B cell (primary cell): ENCODE measurements around the gene MAZ. TPM values are rescaled to one million over a fixed set of nuclear protein-coding genes. Genes with fewer than 3 reads are reported as not detected.
A peak's percentile ranks its signal among the peaks of the same experiment; 100 is the strongest.

Experiments
- ATAC-seq: fragments of 200-7000 bp; cut with Tn5 transposase; one replicate; pipeline ENCODE4 v1.10.0; 2021; ENCODE audit warnings: low read depth, mild to moderate bottlenecking, moderate number of reproducible peaks, moderate library complexity
- CTCF ChIA-PET: fragments of 350-600 bp; sonication (Branson Sonifier 250); formaldehyde crosslinking; loops from one replicate; lab custom pipeline; 2021; ENCODE audit warnings: antibody characterized with exemption, inconsistent platforms; lab: Charles Lee
- POLR2A ChIA-PET: fragments of 350-600 bp; sonication (Branson Sonifier 250); formaldehyde crosslinking; loops from one replicate; lab custom pipeline; 2021; ENCODE audit warnings: antibody characterized with exemption; lab: Charles Lee
- DNase-seq: peaks from one replicate; pipeline ENCODE4 v3.0.0; 2013
- H2AFZ ChIP-seq: 2 replicates; pipeline ENCODE4 v1.6.1; 2012; ENCODE audit warnings: mild to moderate bottlenecking, low read depth, low read length; ENCODE audit not compliant: insufficient read depth, poor library complexity, severe bottlenecking
- H3K27ac ChIP-seq, 2 donors: 1 replicate in 1 of 2; 2 replicates in 1 of 2; pipeline ENCODE4 v1.5.1; 2012 to 2013; ENCODE audit warnings: low read length in 2 of 2, mild to moderate bottlenecking in 2 of 2, moderate library complexity in 1 of 2
- H3K27me3 ChIP-seq, 4 experiments: fragments of 200-600 bp in 1 of 4; sonication (generic) in 1 of 4; replicated peaks in 1 of 4; 1 replicate in 2 of 4; 2 replicates in 2 of 4; pipeline versions ENCODE4 v1.6.1 to v1.7.0; 2013 to 2016; ENCODE audit warnings: low read length in 3 of 4, mild to moderate bottlenecking in 2 of 4, mixed read lengths in 1 of 4, moderate library complexity in 1 of 4; ENCODE audit not compliant: insufficient read depth in 4 of 4, control insufficient read depth in 3 of 4; ENCODE audit errors: control extremely low read depth in 1 of 4
- H3K36me3 ChIP-seq, 2 experiments: replicated peaks in 1 of 2; 1 replicate in 1 of 2; 2 replicates in 1 of 2; pipeline versions ENCODE4 v1.6.1 to v1.7.1; 2013; ENCODE audit warnings: low read length in 1 of 2; ENCODE audit not compliant: insufficient read depth in 2 of 2, control insufficient read depth in 1 of 2; ENCODE audit errors: control extremely low read depth in 1 of 2, extremely low read depth in 1 of 2
- H3K4me1 ChIP-seq, 2 donors: fragments of 200-600 bp in 1 of 2; sonication (generic) in 1 of 2; 1 replicate in 1 of 2; 2 replicates in 1 of 2; pipeline versions ENCODE4 v1.5.1 to v1.6.1; 2013 to 2017; ENCODE audit warnings: low read length in 2 of 2; ENCODE audit not compliant: control insufficient read depth in 2 of 2, insufficient read depth in 2 of 2
- H3K4me2 ChIP-seq: replicated peaks from 2 replicates; pipeline ENCODE3; 2012; ENCODE audit warnings: mild to moderate bottlenecking, low read depth, low read length; ENCODE audit not compliant: poor library complexity, severe bottlenecking
- H3K4me3 ChIP-seq, 5 experiments: fragments of 200-600 bp in 1 of 5; sonication (generic) in 1 of 5; 1 replicate in 3 of 5; 2 replicates in 2 of 5; pipeline versions ENCODE4 v1.5.1 to v1.7.0; 2011 to 2016; ENCODE audit warnings: low read length in 4 of 5, mild to moderate bottlenecking in 4 of 5, low read depth in 2 of 5, control low read depth in 1 of 5, moderate library complexity in 1 of 5; ENCODE audit not compliant: insufficient read depth in 1 of 5; ENCODE audit errors: control extremely low read depth in 1 of 5, extremely low read depth in 1 of 5
- H3K79me2 ChIP-seq: fragments of 200-600 bp; sonication (generic); one replicate; pipeline ENCODE4 v1.6.0; 2016; ENCODE audit warnings: low read length; ENCODE audit not compliant: control insufficient read depth, insufficient read depth
- H3K9ac ChIP-seq: fragments of 200-600 bp; sonication (generic); 2 replicates; pipeline ENCODE4 v1.6.1; 2017; ENCODE audit warnings: mild to moderate bottlenecking, low read length, moderate library complexity
- H3K9me3 ChIP-seq, 3 donors: one replicate each; pipeline versions ENCODE4 v1.6.1 to v1.7.1; 2013; ENCODE audit warnings: low read length in 2 of 3; ENCODE audit not compliant: control insufficient read depth in 2 of 3, insufficient read depth in 1 of 3; ENCODE audit errors: control extremely low read depth in 1 of 3
- H4K20me1 ChIP-seq: 2 replicates; pipeline ENCODE4 v1.6.0; 2012; ENCODE audit warnings: mild to moderate bottlenecking, low read length; ENCODE audit not compliant: insufficient read depth, control insufficient read depth, poor library complexity, severe bottlenecking
- H3K27ac Mint-ChIP-seq: one replicate; pipeline ENCODE4 v1.8.0; 2021; ENCODE audit warnings: mixed read lengths
- H3K27me3 Mint-ChIP-seq: one replicate; pipeline ENCODE4 v1.8.0; 2021; ENCODE audit warnings: mixed read lengths
- H3K4me1 Mint-ChIP-seq: one replicate; pipeline ENCODE4 v1.8.0; 2021; ENCODE audit warnings: mixed read lengths
- H3K4me3 Mint-ChIP-seq: one replicate; pipeline ENCODE4 v1.8.0; 2021; ENCODE audit warnings: mixed read lengths
- H3K9me3 Mint-ChIP-seq: one replicate; pipeline ENCODE4 v1.8.0; 2022; ENCODE audit warnings: mixed read lengths; ENCODE audit not compliant: insufficient read depth
- EZH2 ChIP-seq: IDR thresholded peaks from 2 replicates; pipeline ENCODE4 v1.6.1; 2012; ENCODE audit warnings: borderline replicate concordance, low read depth, mild to moderate bottlenecking, moderate library complexity, low read length; ENCODE audit not compliant: insufficient read depth, poor library complexity, severe bottlenecking
- WGBS: methylation state at CpG from one replicate; pipeline ENCODE4 v1.1.5; 2013; ENCODE audit warnings: missing lambda C conversion rate; ENCODE audit not compliant: insufficient coverage; 5-methylcytosine and 5-hydroxymethylcytosine counted together
- intact Hi-C: fragments of 100-400 bp; cut with micrococcal nuclease; formaldehyde crosslinking; loops from one replicate; pipeline ENCODE4 v1.10.0; 2022
- polyA plus RNA-seq: library from polyadenylated mRNA; depleted of rRNA; stranded (reverse); fragments of >200 nt; gene quantifications from 2 replicates; pipeline ENCODE4 v1.2.3, GENCODE V29; 2012
- total RNA-seq, 2 donors: library from RNA; stranded (reverse); fragments of 120-200 nt in 1 of 2; gene quantifications; 1 replicate in 1 of 2; 2 replicates in 1 of 2; pipeline versions ENCODE4 v1.2.3 to v1.2.4, GENCODE V29; 2013 to 2022
- TF ChIP-seq, protein P1 (sequence below): fragments of 200-600 bp; IDR thresholded peaks from one replicate; pipeline ENCODE4 v1.8.0; 2022; ENCODE audit warnings: antibody characterized with exemption, mild to moderate bottlenecking

MAZ gene
- total and polyA plus RNA-seq, 2 donors (not counting 1 experiment from before 2014, with no cell fraction given), result 170 to 198 TPM

DNA sequence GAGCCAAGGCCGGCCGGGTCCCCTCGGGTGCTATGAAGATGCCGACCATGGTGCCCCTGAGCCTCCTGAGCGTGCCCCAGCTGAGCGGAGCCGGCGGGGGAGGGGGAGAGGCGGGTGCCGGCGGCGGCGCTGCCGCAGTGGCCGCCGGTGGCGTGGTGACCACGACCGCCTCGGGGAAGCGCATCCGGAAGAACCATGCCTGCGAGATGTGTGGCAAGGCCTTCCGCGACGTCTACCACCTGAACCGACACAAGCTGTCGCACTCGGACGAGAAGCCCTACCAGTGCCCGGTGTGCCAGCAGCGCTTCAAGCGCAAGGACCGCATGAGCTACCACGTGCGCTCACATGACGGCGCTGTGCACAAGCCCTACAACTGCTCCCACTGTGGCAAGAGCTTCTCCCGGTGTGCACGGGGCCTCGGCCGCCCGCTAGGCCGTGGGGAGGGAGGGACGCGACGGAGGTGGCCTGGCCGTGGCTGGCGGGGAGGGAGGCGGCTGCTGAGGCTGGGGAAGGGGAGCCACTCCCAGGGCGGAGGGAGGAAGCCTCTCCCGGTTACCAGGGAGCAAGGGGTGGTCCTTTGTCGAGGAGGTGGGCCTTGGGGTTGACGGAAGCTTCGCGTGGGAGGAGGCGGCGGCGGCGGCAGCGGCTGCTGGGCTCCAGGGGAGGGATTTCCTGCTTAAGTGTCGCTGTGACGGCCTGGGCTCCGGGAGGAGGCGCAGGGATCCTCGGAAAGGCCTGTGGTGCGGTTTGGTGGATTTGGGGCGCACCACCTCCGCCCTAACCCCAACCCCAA, 1.3 kb downstream of the MAZ start:
- H4K20me1 ChIP-seq, result peaks cover 39% of the 10 kb centered on the region
- H3K27ac Mint-ChIP-seq, result peak overlapping the region; percentile 94
- peaks cover 2 to 18% of the 10 kb centered on the region in 2 experiments for H3K36me3 ChIP-seq
- DNase-seq (peak; percentile 94), ATAC-seq (peak; percentile 21)
- H3K9ac ChIP-seq, result peak overlapping the region; percentile 63
- peaks cover 63 to 69% of the 10 kb centered on the region in 2 donors for H3K4me1 ChIP-seq
- H3K27me3 ChIP-seq, result peaks cover 0 to 13% (median 5%) of the 10 kb centered on the region in 4 experiments
- intact Hi-C loops, result loop anchor here (1.0 to 5.0 kb wide), 3 partner anchors 41 to 198 kb away; no protein-coding TSS in a partner anchor
- H3K27me3 Mint-ChIP-seq, result no peaks in the 10 kb centered on the region
- peak overlapping the region; percentile 62 for H2AFZ ChIP-seq
- no peak for TF ChIP-seq EZH2
- TF ChIP-seq, protein P1, sequence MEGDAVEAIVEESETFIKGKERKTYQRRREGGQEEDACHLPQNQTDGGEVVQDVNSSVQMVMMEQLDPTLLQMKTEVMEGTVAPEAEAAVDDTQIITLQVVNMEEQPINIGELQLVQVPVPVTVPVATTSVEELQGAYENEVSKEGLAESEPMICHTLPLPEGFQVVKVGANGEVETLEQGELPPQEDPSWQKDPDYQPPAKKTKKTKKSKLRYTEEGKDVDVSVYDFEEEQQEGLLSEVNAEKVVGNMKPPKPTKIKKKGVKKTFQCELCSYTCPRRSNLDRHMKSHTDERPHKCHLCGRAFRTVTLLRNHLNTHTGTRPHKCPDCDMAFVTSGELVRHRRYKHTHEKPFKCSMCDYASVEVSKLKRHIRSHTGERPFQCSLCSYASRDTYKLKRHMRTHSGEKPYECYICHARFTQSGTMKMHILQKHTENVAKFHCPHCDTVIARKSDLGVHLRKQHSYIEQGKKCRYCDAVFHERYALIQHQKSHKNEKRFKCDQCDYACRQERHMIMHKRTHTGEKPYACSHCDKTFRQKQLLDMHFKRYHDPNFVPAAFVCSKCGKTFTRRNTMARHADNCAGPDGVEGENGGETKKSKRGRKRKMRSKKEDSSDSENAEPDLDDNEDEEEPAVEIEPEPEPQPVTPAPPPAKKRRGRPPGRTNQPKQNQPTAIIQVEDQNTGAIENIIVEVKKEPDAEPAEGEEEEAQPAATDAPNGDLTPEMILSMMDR, result peak; percentile 41
- H3K79me2 ChIP-seq, result peaks cover 37% of the 10 kb centered on the region
- CTCF ChIA-PET, result interaction anchor here (0.7 to 3.8 kb wide), 21 partner anchors 11 to 224 kb away, joined by 3 to 66 read pairs (median 4); partner anchors contain the start of genes C16orf54, KIF22, MVP and PAGR1
- POLR2A ChIA-PET, result interaction anchor here (0.7 to 2.8 kb wide), 10 partner anchors 9 to 258 kb away, joined by 3 to 31 read pairs (median 6); partner anchors contain the start of genes ALDOA, KCTD13, KIF22 and PAGR1
- peak overlapping the region; percentile 99 for H3K4me2 ChIP-seq
- H3K27ac ChIP-seq, result peak overlapping the region; percentile 68 to 89
- H3K4me1 Mint-ChIP-seq, result peaks cover 60% of the 10 kb centered on the region
- peak overlapping the region; percentile 93 for H3K4me3 Mint-ChIP-seq
- WGBS, result under 1% methylated on average over 59 of the region's 69 CpGs
- H3K4me3 ChIP-seq, result peak overlapping the region; percentile 32 to 68 (median 51)
- no peaks in the 10 kb centered on the region for H3K9me3 Mint-ChIP-seq
- peaks cover 0 to 5% (median 0%) of the 10 kb centered on the region in 3 donors for H3K9me3 ChIP-seq
